HG03103 (cell line): ENCODE measurements around the gene DENND2A.

Source experiments
- ATAC-seq: cut with Tn5 transposase; IDR thresholded peaks from one replicate; pipeline ENCODE4 v1.9.1; 2021; ENCODE audit warnings: low read depth; ENCODE audit not compliant: unreplicated experiment

Gene DENND2A

DNA sequence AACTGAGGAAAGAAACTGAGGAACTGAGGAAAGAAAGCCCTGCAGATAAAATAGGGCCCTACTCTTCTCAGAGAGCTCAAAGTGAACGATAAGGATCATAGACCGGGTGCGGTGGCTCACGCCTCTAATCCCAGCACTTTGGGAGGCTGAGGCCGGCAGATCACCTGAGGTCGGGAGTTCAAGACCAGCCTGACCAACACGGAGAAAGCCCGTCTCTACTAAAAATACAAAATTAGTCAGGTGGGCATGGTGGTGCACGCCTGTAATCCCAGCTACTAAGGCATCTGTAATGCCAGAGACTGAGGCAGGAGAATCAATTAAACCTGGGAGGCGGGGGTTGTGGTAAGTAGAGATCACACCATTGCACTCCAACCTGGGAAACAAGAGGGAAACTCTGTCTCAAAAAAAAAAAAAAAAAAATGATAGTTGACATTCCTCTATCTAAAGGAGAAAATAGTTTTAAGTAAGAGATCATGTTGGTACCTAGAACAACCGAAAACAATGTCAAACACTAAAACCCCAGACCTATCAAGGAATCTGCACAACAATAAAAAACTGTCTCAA lies 163.8 kb downstream of the DENND2A start:
- ATAC-seq: no peak

DNA sequence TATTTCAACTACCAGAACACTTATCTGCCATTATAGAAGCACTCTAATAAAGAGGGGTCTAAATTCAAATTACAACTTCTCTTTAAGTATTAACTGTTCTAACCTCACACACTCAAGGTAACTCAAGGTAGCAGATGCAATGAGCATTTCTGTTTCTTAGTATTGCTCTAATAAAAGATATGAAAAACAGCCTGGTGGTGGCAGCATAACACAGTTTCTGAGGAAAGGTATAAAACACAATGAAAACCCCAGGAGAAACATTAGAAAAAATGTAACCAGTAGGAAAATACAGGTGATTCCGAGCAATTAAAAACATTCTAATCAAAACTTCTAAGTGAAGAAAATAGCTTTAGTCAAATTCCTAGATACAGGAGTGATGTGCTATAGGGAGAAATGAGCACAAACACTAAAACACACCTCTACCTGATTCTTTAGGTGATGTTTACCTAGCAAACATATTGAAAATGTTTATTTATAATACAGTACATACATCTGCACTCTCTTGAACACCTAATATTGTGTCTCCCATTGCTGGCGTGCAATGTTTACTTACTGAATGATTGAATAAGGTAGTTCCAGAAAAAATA lies 164.8 kb downstream of the DENND2A start:
- ATAC-seq: no peak
